Activated CD8-positive, alpha-beta memory T cell treated with anti-CD3 and anti-CD28 coated beads, Interleukin-2, amount 10 ng/mL, durations not matched to agents 7 days and 5 days (primary cell): ENCODE data around the gene PTGES3. TPM values are rescaled to one million over a fixed set of nuclear protein-coding genes. Genes with fewer than 3 reads are reported as not detected.

Experiments used
- ATAC-seq: fragments of 150-1000 bp; cut with Tn5 transposase; one replicate; pipeline ENCODE4 v1.10.0; 2021; ENCODE audit warnings: moderate library complexity
- CTCF ChIA-PET: fragments of 350-600 bp; sonication (Branson Sonifier 250); formaldehyde crosslinking; loops from one replicate; lab custom pipeline; 2021; ENCODE audit warnings: antibody characterized with exemption; lab: Charles Lee
- DNase-seq: peaks from one replicate; pipeline ENCODE4 v3.0.0-alpha.2; 2020
- H3K27ac Mint-ChIP-seq: one replicate; pipeline ENCODE4 v1.8.0; 2021; ENCODE audit warnings: mild to moderate bottlenecking, mixed read lengths
- H3K27me3 Mint-ChIP-seq: one replicate; pipeline ENCODE4 v1.8.0; 2021; ENCODE audit warnings: mixed read lengths
- H3K36me3 Mint-ChIP-seq: one replicate; pipeline ENCODE4 v1.8.0; 2021; ENCODE audit warnings: mild to moderate bottlenecking, mixed read lengths
- H3K4me1 Mint-ChIP-seq: one replicate; pipeline ENCODE4 v1.8.0; 2021; ENCODE audit warnings: mixed read lengths
- H3K4me3 Mint-ChIP-seq: one replicate; pipeline ENCODE4 v1.8.0; 2021; ENCODE audit warnings: mild to moderate bottlenecking, moderate library complexity, mixed read lengths
- H3K9me3 Mint-ChIP-seq: one replicate; pipeline ENCODE4 v1.8.0; 2022; ENCODE audit warnings: low read depth, mixed read lengths
- total RNA-seq, 2 experiments: library from RNA; stranded (reverse); gene quantifications; one replicate each; pipeline ENCODE4 v1.2.3, GENCODE V29; 2021

PTGES3 gene
- total RNA-seq, 2 experiments from 2014 or later, result 241 to 268 TPM

GRCh38 chr12:56636675-56637540, 51.2 kb downstream of the PTGES3 start:
- Mint-ChIP-seq H3K36me3 (peaks cover 28% of the 10 kb centered on the region), H3K27me3 (no peaks in the 10 kb centered on the region), H3K9me3 (no peaks in the 10 kb centered on the region), H3K27ac (peak overlapping the region; percentile 87), H3K4me3 (peak overlapping the region; percentile 82), H3K4me1 (peaks cover 55% of the 10 kb centered on the region)
- CTCF ChIA-PET, result interaction anchor here (0.7 to 4.4 kb wide), 37 partner anchors 9 to 603 kb away, joined by 3 to 54 read pairs (median 5); partner anchors contain the start of genes ATP5F1B, GLS2, NACA and PAN2
- ATAC-seq (peak; percentile 65), DNase-seq (peak; percentile 96)

DNA sequence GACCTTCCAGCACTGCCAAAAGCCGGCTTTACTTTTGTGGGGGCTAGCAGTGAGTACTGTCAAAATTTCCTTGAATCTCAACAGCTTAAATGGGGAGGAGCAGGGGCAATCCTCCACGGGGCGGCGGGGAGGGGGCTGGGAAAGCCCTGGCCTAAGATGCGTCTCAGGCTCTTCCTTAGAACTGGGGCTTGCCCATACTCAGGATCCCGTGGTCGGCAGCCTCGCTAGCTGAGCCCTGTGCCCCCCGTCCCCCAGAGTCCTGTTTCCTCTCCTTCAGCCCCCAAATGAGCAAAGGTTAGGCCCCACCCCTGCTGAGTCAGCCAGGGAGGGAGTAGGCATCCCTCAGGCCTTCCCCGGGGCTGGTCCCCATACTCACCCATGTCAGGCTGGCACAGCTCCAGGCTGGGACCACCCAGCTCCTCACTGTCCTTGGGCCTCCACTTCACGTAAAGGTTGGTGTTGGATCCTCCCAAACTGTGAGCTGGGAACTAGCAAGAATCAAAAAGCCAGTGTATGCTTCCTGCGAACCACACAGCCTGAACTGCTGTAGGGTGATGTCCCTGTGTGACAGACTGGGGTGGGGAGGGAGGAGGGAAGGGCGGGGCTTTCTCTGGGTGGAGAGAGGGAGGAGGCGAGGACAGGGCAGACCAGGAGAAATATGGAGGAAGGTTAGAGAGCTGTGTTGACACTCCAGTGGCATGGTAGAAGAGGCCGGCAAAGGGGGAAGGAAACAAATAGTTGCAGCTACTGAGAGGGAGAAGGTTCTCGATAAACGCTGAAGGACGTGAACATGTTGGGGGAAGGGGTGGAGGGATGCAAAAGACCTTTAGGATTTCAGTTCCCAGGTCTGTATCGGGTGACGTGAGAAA, 52.0 kb downstream of the PTGES3 start:
- ATAC-seq (peak; percentile 74), DNase-seq (peak; percentile 95)
- H3K4me1 Mint-ChIP-seq, result peaks cover 60% of the 10 kb centered on the region
- no peaks in the 10 kb centered on the region for H3K9me3 Mint-ChIP-seq
- H3K27me3 Mint-ChIP-seq, result no peaks in the 10 kb centered on the region
- peak overlapping the region; percentile 87 for H3K27ac Mint-ChIP-seq
- H3K36me3 Mint-ChIP-seq, result peaks cover 26% of the 10 kb centered on the region
- peak overlapping the region; percentile 82 for H3K4me3 Mint-ChIP-seq
- CTCF ChIA-PET, result interaction anchor here (0.6 to 4.4 kb wide), 43 partner anchors 8 to 604 kb away, joined by 3 to 54 read pairs (median 4); partner anchors contain the start of genes ATP5F1B, GLS2, NACA and PAN2

GRCh38 chr12:56634837-56635791, 53.0 kb downstream of the PTGES3 start:
- H3K27me3 Mint-ChIP-seq, result no peaks in the 10 kb centered on the region
- H3K4me3 Mint-ChIP-seq, result peak overlapping the region; percentile 82
- ATAC-seq, result peak; percentile 46
- peaks cover 69% of the 10 kb centered on the region for H3K4me1 Mint-ChIP-seq
- no peaks in the 10 kb centered on the region for H3K9me3 Mint-ChIP-seq
- CTCF ChIA-PET, result interaction anchor here (0.6 to 4.4 kb wide), 24 partner anchors 12 to 605 kb away, joined by 3 to 54 read pairs (median 5); partner anchors contain the start of genes ATP5F1B, NACA, PRIM1 and RBMS2
- H3K36me3 Mint-ChIP-seq, result peaks cover 22% of the 10 kb centered on the region
- peak; percentile 82 for DNase-seq
- peak overlapping the region; percentile 87 for H3K27ac Mint-ChIP-seq

DNA sequence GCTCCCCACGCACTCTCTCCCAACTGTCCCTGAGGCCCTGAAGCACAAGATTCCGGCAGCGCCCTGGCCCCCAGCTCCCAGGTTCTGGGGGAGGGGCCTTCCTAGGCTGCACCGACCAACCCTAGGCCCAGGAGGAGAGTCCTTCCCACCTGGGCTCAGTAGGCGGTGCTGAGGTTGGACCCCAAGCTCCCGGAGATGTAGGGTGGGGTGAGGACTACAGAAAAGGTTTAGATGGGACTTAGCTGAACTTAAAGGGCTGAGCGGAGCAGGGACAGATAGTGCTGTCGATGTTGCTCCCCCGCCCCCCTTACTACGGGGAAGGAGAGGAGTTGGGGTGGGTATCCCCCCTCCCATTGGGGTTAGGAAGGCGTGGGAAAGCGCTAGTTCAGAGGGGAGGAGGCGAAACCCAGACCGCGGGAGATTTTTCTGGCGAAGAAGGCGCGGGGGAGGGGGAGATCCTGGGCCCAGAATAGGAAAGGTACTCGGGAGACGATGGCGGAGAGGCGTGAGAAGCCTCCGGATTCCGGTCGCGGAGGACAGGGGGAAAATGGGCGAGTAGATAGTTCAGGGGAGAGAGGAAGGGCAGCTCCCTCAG, 53.7 kb downstream of the PTGES3 start:
- peak; percentile 46 for DNase-seq

DNA sequence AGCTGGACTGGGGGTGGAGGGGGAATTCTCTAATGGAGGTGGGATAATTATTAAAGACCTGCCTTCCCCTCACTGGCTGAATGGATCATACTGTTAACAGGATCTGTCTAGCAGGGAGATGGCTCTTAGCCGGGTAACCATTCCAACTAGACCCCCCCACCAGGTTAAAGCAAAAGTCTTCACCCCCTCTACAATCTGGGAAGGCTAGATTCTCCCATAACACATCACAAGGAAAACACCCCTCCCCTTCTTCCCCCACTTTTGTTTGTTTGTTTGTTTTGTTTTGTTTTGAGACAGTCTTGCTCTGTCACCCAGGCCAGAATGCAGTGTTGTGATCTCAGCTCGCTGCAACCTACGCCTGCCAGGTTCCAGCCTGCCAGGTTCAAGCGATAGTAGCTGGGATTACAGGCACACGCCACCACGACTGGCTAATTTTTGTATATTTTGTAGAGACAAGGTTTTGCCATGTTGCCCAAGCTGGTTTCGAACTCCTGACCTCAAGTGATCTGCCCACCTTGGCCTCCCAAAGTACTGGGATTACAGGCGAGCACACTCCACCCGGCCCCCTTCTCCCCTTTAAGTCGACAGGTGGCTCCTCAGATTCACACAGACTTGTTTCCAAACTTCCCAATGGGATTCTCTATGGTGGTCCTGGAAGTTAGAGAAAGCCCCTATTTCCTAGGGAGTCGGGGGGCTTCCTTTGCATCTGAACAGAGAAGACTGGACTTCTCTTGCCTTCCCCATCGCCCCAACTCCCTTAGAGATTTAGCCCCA, 54.4 kb downstream of the PTGES3 start:
- DNase-seq, result no peak
- no peak for ATAC-seq
- Mint-ChIP-seq H3K36me3 (peaks cover 18% of the 10 kb centered on the region), H3K4me3 (peak overlapping the region; percentile 82), H3K27me3 (no peaks in the 10 kb centered on the region), H3K4me1 (peaks cover 62% of the 10 kb centered on the region), H3K27ac (peak overlapping the region; percentile 77), H3K9me3 (no peaks in the 10 kb centered on the region)
- CTCF ChIA-PET, result interaction anchor here (1.0 to 4.4 kb wide), 4 partner anchors 11 to 119 kb away, joined by 5 to 54 read pairs (median 20); partner anchors contain the start of genes ATP5F1B and RBMS2

More for the DNA sequence above, 53.7 kb downstream of the PTGES3 start:
- Mint-ChIP-seq H3K4me1 (peaks cover 65% of the 10 kb centered on the region), H3K36me3 (peaks cover 18% of the 10 kb centered on the region), H3K27ac (peak overlapping the region; percentile 77), H3K4me3 (peak overlapping the region; percentile 82), H3K9me3 (no peaks in the 10 kb centered on the region), H3K27me3 (no peaks in the 10 kb centered on the region)
- CTCF ChIA-PET, result interaction anchor here (1.0 to 4.4 kb wide), 8 partner anchors 12 to 122 kb away, joined by 3 to 54 read pairs (median 15); partner anchors contain the start of genes ATP5F1B and RBMS2
- ATAC-seq, result no peak

- Mint-ChIP-seq H3K36me3 (peaks cover 15% of the 10 kb centered on the region), H3K27ac (peak overlapping the region; percentile 81), H3K4me3 (peak overlapping the region; percentile 55), H3K27me3 (no peaks in the 10 kb centered on the region), H3K9me3 (no peaks in the 10 kb centered on the region), H3K4me1 (peaks cover 64% of the 10 kb centered on the region)
- no peak for DNase-seq
- CTCF ChIA-PET, result interaction anchor here (1.1 kb wide), 1 partner anchor 119 kb away, joined by 3 read pairs; no protein-coding TSS in a partner anchor
- ATAC-seq, result no peak
Observed at GRCh38 chr12:56632701-56633467, 55.2 kb downstream of the PTGES3 start.

DNA sequence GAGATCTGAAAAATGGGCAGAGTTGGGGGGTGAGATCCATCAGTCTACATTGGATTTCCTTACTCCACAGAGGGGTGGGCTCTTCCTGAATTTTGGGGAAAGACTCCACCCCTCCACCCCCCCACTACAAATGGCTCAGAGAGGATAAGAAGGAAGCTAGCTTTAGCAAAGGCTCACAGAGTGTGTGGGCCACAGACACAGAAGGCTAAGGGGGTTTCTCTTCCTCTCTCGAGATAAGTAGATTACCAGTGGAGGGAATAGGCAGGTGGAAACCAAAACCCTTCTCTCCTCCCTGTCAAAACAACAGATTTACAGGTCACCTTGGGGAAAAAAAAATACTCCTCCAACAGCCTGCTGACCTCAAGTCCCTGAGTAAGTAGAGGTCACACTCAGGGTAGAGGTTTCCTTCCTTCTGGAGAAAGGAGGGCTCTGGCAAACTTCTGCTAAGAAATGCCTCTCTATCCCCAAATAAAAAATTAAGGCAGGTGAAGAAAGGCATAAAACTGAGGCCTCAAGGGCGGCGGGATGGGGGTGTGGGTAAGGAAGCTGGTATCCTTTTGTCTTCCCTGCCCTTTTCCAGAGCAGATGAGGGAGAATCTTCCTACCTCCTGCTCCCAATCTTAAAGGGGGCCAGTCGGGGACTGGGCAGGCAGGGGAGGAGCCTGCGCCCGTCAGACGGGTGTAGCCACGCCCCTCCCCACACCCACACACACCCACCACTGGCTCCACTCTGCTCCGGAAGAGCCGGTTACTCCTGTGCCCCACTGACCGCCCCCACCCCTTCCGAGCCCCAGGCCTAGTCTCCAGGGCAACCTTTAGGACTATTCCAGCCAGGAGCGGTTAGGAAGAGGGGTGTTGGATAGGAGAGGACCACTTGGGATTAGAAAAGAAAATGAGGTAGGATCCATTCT, 56.0 kb downstream of the PTGES3 start:
- Mint-ChIP-seq H3K4me1 (peaks cover 63% of the 10 kb centered on the region), H3K36me3 (peaks cover 12% of the 10 kb centered on the region), H3K27me3 (no peaks in the 10 kb centered on the region), H3K4me3 (peak overlapping the region; percentile 55), H3K9me3 (no peaks in the 10 kb centered on the region), H3K27ac (peak overlapping the region; percentile 81)
- peak; percentile 22 for ATAC-seq
- CTCF ChIA-PET, result interaction anchor here (1.1 kb wide), 1 partner anchor 118 kb away, joined by 3 read pairs; no protein-coding TSS in a partner anchor
- DNase-seq, result peak; percentile 81

DNA sequence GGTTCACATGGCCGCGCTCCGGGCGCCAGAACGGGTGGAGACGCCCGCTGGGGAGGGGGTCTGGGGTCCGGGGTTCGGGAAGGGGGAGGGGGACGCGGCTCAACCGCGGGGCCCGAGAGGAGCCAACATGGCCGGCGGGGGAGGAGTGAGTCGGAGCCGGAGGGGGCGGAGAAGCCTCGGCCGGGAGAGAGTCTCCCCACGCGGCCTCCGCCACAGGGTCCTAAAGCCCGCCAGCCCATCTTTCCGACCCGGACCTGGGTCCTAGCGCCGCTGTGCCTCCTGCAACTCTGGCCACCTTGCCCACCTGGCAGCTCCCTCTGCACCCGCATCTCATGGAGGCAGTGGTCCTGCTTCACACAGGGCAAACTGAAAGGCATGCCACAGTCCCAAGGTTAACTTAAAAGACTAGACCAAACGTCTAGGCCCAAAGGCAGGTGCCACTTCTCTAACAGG, 57.9 kb downstream of the PTGES3 start, which contains the start of gene BAZ2A:
Gene BAZ2A (minus strand): TSS at position 147 of the 453 bp plus-strand sequence. CDS start 12,796 bp downstream, outside the sequence.
- peaks cover 25% of the 10 kb centered on the region for H3K36me3 Mint-ChIP-seq
- H3K4me1 Mint-ChIP-seq, result peaks cover 70% of the 10 kb centered on the region
- CTCF ChIA-PET, result interaction anchor here (0.6 to 2.3 kb wide), 4 partner anchors 15 to 97 kb away, joined by 3 to 8 read pairs (median 5); partner anchors contain the start of gene ATP5F1B
- no peaks in the 10 kb centered on the region for H3K9me3 Mint-ChIP-seq
- DNase-seq (peak; percentile 94), ATAC-seq (peak; percentile 77)
- no peaks in the 10 kb centered on the region for H3K27me3 Mint-ChIP-seq
- peak within 1 kb of the TSS; percentile 93 for H3K27ac Mint-ChIP-seq
- H3K4me3 Mint-ChIP-seq, result peak within 1 kb of the TSS; percentile 92

DNA sequence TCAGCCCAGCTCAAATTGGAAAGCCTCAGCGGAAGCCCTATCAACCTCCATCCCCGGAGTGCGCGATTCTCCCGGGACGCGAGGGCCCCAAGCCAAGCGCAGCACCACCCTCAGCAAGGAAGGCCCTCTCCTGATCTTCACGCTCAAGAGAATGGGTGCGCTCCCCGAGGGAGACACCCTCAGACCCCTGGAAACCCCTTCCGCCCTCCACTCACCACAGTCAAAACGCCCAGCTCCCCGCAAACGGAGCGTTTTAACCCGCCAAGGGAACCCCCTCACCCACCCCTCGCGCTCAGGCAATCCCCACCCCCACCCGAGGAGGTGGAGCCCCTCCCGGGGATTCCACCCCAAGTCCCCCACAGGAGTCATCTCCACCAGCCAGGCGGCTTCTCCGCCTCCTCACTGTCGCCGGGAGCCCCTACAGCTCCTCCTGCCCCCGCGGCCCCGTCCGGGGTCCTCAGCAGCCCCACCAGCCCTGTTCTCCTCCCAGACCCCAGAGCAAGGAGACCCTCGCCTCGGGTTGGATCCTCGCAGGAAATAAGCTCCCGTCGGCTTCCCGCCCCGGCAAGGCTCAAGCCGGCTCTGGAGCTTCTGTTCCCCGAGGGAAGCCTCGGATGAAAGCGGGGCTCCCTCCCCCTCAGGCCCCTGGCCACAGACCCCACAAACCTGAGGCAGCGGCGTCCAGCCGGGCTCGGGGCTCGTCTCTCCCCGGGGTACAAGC, 58.5 kb downstream of the PTGES3 start:
- ATAC-seq (peak; percentile 14), DNase-seq (peak; percentile 67)
- H3K36me3 Mint-ChIP-seq, result peaks cover 25% of the 10 kb centered on the region
- peaks cover 71% of the 10 kb centered on the region for H3K4me1 Mint-ChIP-seq
- H3K9me3 Mint-ChIP-seq, result no peaks in the 10 kb centered on the region
- peak overlapping the region; percentile 92 for H3K4me3 Mint-ChIP-seq
- H3K27ac Mint-ChIP-seq, result peak overlapping the region; percentile 93
- no peaks in the 10 kb centered on the region for H3K27me3 Mint-ChIP-seq
- CTCF ChIA-PET, result interaction anchor here (0.6 to 3.6 kb wide), 12 partner anchors 7 to 501 kb away, joined by 3 to 21 read pairs (median 5); partner anchors contain the start of genes ATP5F1B, ESYT1 and NACA
